ENCODE results near the gene OPN1SW. TPM values are rescaled to one million over a fixed set of nuclear protein-coding genes. Genes with fewer than 3 reads are reported as not detected.

The OPN1SW gene
- total and polyA plus RNA-seq, 2 donors, result 0.07 TPM; not detected in 1

DNA sequence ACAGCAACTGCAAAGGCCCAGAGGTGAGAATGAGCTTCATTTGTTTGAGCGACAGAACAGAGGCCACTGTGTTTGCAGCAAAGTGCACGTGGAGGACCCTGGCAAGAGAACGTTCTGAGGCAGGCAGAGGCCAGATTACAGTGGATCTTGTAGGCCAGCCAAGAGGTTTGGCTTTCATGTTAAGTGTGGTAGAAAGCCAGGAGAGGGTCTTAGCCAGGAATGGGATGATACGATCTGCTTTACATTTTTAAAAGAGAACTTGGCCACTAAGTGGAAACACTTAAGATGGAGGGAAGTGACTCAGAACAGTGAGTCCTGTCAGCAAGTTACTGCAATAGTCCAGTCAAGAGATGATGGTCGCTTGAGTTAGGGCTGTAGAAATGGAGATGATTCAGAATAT, 20.7 kb upstream of the OPN1SW start:
- DNase-seq (ENCODE audit: low read depth in 6 of 9, low spot score in 9 of 9), result no peak
- Histone ChIP-seq H3K4me1 (ENCODE audit: control insufficient read depth in 2 of 2, insufficient read depth in 2 of 2, low read length in 2 of 2) (peaks cover 7 to 17% of the 10 kb centered on the region in 2 donors), H3K4me3 (ENCODE audit: low read length in 2 of 2) (no peak overlapping the region), H3K9me3 (ENCODE audit: control insufficient read depth in 2 of 2, insufficient read depth in 1 of 2, low read length in 1 of 2) (no peaks in the 10 kb centered on the region), H3K27ac (ENCODE audit: low read depth in 1 of 2, low read length in 1 of 2) (no peak overlapping the region), H3K27me3 (ENCODE audit: control insufficient read depth in 2 of 2, insufficient read depth in 1 of 2, low read length in 1 of 2) (peaks cover 0 to 11% of the 10 kb centered on the region in 2 donors), H3K36me3 (ENCODE audit: control insufficient read depth in 2 of 2, insufficient read depth in 2 of 2, low read length in 1 of 2) (peaks cover 0 to 4% of the 10 kb centered on the region in 2 donors)
- 96% methylated on average over 5 of the region's 5 CpGs for WGBS

- peaks cover 0 to 4% of the 10 kb centered on the region in 2 donors for H3K36me3 ChIP-seq (ENCODE audit: control insufficient read depth in 2 of 2, insufficient read depth in 2 of 2, low read length in 1 of 2)
- H3K4me1 ChIP-seq (ENCODE audit: control insufficient read depth in 2 of 2, insufficient read depth in 2 of 2, low read length in 2 of 2), result peaks cover 10 to 23% of the 10 kb centered on the region in 2 donors
- no peak overlapping the region for H3K27ac ChIP-seq (ENCODE audit: low read depth in 1 of 2, low read length in 1 of 2)
- H3K4me3 ChIP-seq (ENCODE audit: low read length in 2 of 2), result no peak overlapping the region
- WGBS, result 95% methylated on average over 4 of the region's 4 CpGs
- H3K27me3 ChIP-seq (ENCODE audit: control insufficient read depth in 2 of 2, insufficient read depth in 1 of 2, low read length in 1 of 2), result peaks cover 0 to 20% of the 10 kb centered on the region in 2 donors
- no peaks in the 10 kb centered on the region for H3K9me3 ChIP-seq (ENCODE audit: control insufficient read depth in 2 of 2, insufficient read depth in 1 of 2, low read length in 1 of 2)
- DNase-seq (ENCODE audit: low read depth in 6 of 9, low spot score in 9 of 9), result no peak
Observed at GRCh38 chr7:128795129-128795528, 19.5 kb upstream of the OPN1SW start.

GRCh38 chr7:128794436-128794835, 18.8 kb upstream of the OPN1SW start:
- Histone ChIP-seq H3K27ac (ENCODE audit: low read depth in 1 of 2, low read length in 1 of 2) (no peak overlapping the region), H3K4me1 (ENCODE audit: control insufficient read depth in 2 of 2, insufficient read depth in 2 of 2, low read length in 2 of 2) (peaks cover 10 to 23% of the 10 kb centered on the region in 2 donors), H3K36me3 (ENCODE audit: control insufficient read depth in 2 of 2, insufficient read depth in 2 of 2, low read length in 1 of 2) (peaks cover 0 to 4% of the 10 kb centered on the region in 2 donors), H3K27me3 (ENCODE audit: control insufficient read depth in 2 of 2, insufficient read depth in 1 of 2, low read length in 1 of 2) (peaks cover 0 to 24% of the 10 kb centered on the region in 2 donors), H3K9me3 (ENCODE audit: control insufficient read depth in 2 of 2, insufficient read depth in 1 of 2, low read length in 1 of 2) (no peaks in the 10 kb centered on the region), H3K4me3 (ENCODE audit: low read length in 2 of 2) (no peak overlapping the region)
- 97% methylated on average over 8 of the region's 8 CpGs for WGBS
- no peak for DNase-seq (ENCODE audit: low read depth in 6 of 9, low spot score in 9 of 9)

- peak in 4 of 9 donors; percentile 13 to 39 (median 20) for DNase-seq (ENCODE audit: low read depth in 6 of 9, low spot score in 9 of 9)
- Histone ChIP-seq H3K27me3 (ENCODE audit: control insufficient read depth in 2 of 2, insufficient read depth in 1 of 2, low read length in 1 of 2) (peaks cover 0 to 27% of the 10 kb centered on the region in 2 donors), H3K4me3 (ENCODE audit: low read length in 2 of 2) (no peak overlapping the region), H3K36me3 (ENCODE audit: control insufficient read depth in 2 of 2, insufficient read depth in 2 of 2, low read length in 1 of 2) (peaks cover 0 to 4% of the 10 kb centered on the region in 2 donors), H3K9me3 (ENCODE audit: control insufficient read depth in 2 of 2, insufficient read depth in 1 of 2, low read length in 1 of 2) (no peaks in the 10 kb centered on the region), H3K4me1 (ENCODE audit: control insufficient read depth in 2 of 2, insufficient read depth in 2 of 2, low read length in 2 of 2) (peaks cover 10 to 23% of the 10 kb centered on the region in 2 donors), H3K27ac (ENCODE audit: low read depth in 1 of 2, low read length in 1 of 2) (no peak overlapping the region)
- 57% methylated on average over 3 of the region's 3 CpGs for WGBS
Observed at GRCh38 chr7:128794020-128794419, 18.4 kb upstream of the OPN1SW start.

DNA sequence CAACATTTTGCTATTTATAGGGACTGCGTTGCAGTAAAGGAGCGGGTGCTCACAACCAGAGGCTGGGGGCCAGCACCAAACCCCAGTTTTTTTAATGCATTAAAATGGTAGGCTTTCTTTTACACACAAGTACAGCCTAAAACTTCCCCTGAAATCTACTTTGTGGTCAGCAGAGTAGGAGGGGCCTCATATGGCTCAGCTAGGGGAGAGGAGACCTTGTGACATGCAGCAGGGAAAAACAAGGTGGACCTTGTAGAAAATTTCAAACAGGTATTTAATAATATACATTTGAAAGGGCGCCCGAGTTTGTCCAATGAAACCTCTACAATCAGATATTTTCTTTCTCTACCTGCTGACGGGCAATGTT, 17.6 kb upstream of the OPN1SW start:
- H3K4me3 ChIP-seq (ENCODE audit: low read length in 2 of 2), result no peak overlapping the region
- 93% methylated on average over 5 of the region's 5 CpGs for WGBS
- peaks cover 0 to 4% of the 10 kb centered on the region in 2 donors for H3K36me3 ChIP-seq (ENCODE audit: control insufficient read depth in 2 of 2, insufficient read depth in 2 of 2, low read length in 1 of 2)
- peaks cover 10 to 23% of the 10 kb centered on the region in 2 donors for H3K4me1 ChIP-seq (ENCODE audit: control insufficient read depth in 2 of 2, insufficient read depth in 2 of 2, low read length in 2 of 2)
- no peak for DNase-seq (ENCODE audit: low read depth in 6 of 9, low spot score in 9 of 9)
- H3K9me3 ChIP-seq (ENCODE audit: control insufficient read depth in 2 of 2, insufficient read depth in 1 of 2, low read length in 1 of 2), result no peaks in the 10 kb centered on the region
- peaks cover 0 to 34% of the 10 kb centered on the region in 2 donors for H3K27me3 ChIP-seq (ENCODE audit: control insufficient read depth in 2 of 2, insufficient read depth in 1 of 2, low read length in 1 of 2)
- H3K27ac ChIP-seq (ENCODE audit: low read depth in 1 of 2, low read length in 1 of 2), result no peak overlapping the region

- Histone ChIP-seq H3K36me3 (ENCODE audit: control insufficient read depth in 2 of 2, insufficient read depth in 2 of 2, low read length in 1 of 2) (peaks cover 0 to 4% of the 10 kb centered on the region in 2 donors), H3K27ac (ENCODE audit: low read depth in 1 of 2, low read length in 1 of 2) (no peak overlapping the region), H3K27me3 (ENCODE audit: control insufficient read depth in 2 of 2, insufficient read depth in 1 of 2, low read length in 1 of 2) (peaks cover 0 to 34% of the 10 kb centered on the region in 2 donors), H3K9me3 (ENCODE audit: control insufficient read depth in 2 of 2, insufficient read depth in 1 of 2, low read length in 1 of 2) (no peaks in the 10 kb centered on the region), H3K4me3 (ENCODE audit: low read length in 2 of 2) (no peak overlapping the region), H3K4me1 (ENCODE audit: control insufficient read depth in 2 of 2, insufficient read depth in 2 of 2, low read length in 2 of 2) (peaks cover 10 to 23% of the 10 kb centered on the region in 2 donors)
- peak in 2 of 9 donors; percentile 10 to 27 for DNase-seq (ENCODE audit: low read depth in 6 of 9, low spot score in 9 of 9)
- WGBS, result 58% methylated on average over 10 of the region's 10 CpGs
Observed at GRCh38 chr7:128792471-128793180, 17.0 kb upstream of the OPN1SW start.

- peak overlapping the region; percentile 76 to 77 for H3K4me3 ChIP-seq (ENCODE audit: low read length in 2 of 2)
- DNase-seq (ENCODE audit: low read depth in 6 of 9, low spot score in 9 of 9), result no peak
- no peak overlapping the region for H3K27ac ChIP-seq (ENCODE audit: low read depth in 1 of 2, low read length in 1 of 2)
- H3K4me1 ChIP-seq (ENCODE audit: control insufficient read depth in 2 of 2, insufficient read depth in 2 of 2, low read length in 2 of 2), result peaks cover 10 to 23% of the 10 kb centered on the region in 2 donors
- H3K9me3 ChIP-seq (ENCODE audit: control insufficient read depth in 2 of 2, insufficient read depth in 1 of 2, low read length in 1 of 2), result no peaks in the 10 kb centered on the region
- peaks cover 0 to 34% of the 10 kb centered on the region in 2 donors for H3K27me3 ChIP-seq (ENCODE audit: control insufficient read depth in 2 of 2, insufficient read depth in 1 of 2, low read length in 1 of 2)
- 65% methylated on average over 9 of the region's 9 CpGs for WGBS
- peaks cover 0 to 4% of the 10 kb centered on the region in 2 donors for H3K36me3 ChIP-seq (ENCODE audit: control insufficient read depth in 2 of 2, insufficient read depth in 2 of 2, low read length in 1 of 2)
Observed at GRCh38 chr7:128791972-128792327, 16.4 kb upstream of the OPN1SW start.

DNA sequence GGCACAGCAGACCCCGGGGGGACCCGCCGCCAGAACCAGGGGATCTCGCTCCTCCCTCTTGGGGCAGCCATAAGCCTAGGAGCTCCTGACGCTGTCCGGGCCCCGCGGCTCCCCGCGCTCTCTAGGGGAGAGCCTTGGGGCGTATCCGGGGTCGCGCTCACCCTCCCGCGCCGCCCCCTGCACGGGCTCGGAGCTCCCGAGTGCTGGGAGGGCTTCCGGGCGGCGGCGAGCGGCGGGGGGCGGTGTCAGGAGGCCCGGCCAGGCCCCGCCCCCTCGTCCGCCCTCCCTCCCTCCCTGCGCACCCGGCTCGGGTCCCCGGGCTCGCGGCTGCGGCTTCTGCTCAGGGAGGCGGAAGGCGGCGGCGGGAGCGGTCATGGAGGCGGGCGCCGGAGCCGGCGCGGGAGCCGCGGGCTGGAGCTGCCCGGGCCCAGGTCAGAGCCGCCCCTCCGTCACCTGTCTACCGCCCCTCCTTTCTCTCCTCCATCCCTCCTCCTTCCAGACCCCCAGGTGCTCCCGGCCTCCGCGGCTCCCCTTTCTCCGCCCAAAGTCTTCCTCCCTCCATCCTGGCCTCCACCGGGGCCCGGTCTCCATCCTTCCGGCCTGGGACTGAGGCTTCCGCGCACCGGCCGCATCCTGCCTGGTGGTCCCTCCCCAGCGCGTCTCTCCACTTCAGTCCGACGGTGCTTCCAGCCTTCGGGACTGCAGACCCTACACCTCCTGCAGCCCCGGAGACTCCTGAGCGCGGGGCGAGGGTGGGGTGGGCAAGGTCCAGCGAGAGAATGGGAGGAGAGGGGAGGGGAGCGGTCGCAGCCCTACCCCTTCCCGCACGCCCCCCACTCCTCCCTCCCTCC, 15.8 kb upstream of the OPN1SW start, which contains the start of gene CCDC136:
CCDC136 (plus strand) TSS at position 848 of the 851 bp plus-strand sequence. CDS start 444 bp downstream, outside the sequence.
- Histone ChIP-seq H3K36me3 (ENCODE audit: control insufficient read depth in 2 of 2, insufficient read depth in 2 of 2, low read length in 1 of 2) (peaks cover 0 to 4% of the 10 kb centered on the region in 2 donors), H3K4me1 (ENCODE audit: control insufficient read depth in 2 of 2, insufficient read depth in 2 of 2, low read length in 2 of 2) (peaks cover 10 to 23% of the 10 kb centered on the region in 2 donors), H3K4me3 (ENCODE audit: low read length in 2 of 2) (peak within 1 kb of the TSS; percentile 76 to 77), H3K27me3 (ENCODE audit: control insufficient read depth in 2 of 2, insufficient read depth in 1 of 2, low read length in 1 of 2) (peaks cover 0 to 34% of the 10 kb centered on the region in 2 donors), H3K27ac (ENCODE audit: low read depth in 1 of 2, low read length in 1 of 2) (peak within 1 kb of the TSS in 1 of 2 donors; percentile 64), H3K9me3 (ENCODE audit: control insufficient read depth in 2 of 2, insufficient read depth in 1 of 2, low read length in 1 of 2) (no peaks in the 10 kb centered on the region)
- 1% methylated on average over 80 of the region's 80 CpGs for WGBS
- peak; percentile 31 to 91 (median 78) for DNase-seq (ENCODE audit: low read depth in 6 of 9, low spot score in 9 of 9)
